ENCODE measurements around the gene FAM229A.

DNA sequence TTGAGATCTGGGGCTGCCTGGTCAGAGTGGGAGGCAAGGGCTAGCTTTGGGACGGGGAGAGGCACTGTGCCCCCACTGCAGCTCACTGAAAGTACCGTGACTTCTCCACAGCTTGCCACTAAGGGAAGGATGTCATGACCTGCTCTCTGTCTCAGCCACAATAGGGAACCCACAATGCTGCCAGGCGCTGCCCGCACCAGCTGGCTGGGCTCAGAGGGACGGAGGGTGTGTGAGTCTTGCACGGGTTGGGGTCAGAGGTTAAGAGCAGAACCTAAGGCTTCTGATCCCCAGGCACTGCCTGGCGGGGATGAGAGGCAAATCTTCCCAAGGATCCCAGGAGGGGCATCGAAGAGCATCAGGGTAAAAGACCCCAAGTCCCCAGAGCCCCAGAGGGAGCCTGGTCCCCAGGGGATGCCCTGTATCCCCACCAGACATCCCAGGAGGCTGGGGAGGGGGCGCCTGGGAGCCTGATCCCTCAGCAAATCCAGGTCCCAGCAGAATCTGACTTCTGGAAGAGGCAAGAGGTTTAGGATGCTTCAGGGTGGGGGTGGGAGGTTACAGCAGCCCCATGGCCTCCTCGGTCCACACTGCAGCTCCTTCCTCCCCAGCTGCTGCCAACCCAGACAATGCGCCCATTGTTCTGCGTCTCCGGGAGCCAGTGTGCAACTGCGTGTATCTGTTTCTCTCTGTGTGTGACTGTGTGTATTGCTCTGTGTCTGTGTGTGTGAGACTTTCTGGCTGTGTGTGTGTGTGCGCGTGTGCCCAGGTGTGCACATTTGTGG is 24.2 kb downstream of the FAM229A start:
- TF ChIP-seq, protein P1, sequence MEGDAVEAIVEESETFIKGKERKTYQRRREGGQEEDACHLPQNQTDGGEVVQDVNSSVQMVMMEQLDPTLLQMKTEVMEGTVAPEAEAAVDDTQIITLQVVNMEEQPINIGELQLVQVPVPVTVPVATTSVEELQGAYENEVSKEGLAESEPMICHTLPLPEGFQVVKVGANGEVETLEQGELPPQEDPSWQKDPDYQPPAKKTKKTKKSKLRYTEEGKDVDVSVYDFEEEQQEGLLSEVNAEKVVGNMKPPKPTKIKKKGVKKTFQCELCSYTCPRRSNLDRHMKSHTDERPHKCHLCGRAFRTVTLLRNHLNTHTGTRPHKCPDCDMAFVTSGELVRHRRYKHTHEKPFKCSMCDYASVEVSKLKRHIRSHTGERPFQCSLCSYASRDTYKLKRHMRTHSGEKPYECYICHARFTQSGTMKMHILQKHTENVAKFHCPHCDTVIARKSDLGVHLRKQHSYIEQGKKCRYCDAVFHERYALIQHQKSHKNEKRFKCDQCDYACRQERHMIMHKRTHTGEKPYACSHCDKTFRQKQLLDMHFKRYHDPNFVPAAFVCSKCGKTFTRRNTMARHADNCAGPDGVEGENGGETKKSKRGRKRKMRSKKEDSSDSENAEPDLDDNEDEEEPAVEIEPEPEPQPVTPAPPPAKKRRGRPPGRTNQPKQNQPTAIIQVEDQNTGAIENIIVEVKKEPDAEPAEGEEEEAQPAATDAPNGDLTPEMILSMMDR (IDR thresholded peaks at IDR 0.05) = no peak
- TF ChIP-seq ESRRA (CRISPR knock-in tag; IDR thresholded peaks at IDR 0.05; ENCODE audit: borderline replicate concordance) = no peak
- TF ChIP-seq GABPB1 (CRISPR knock-in tag; IDR thresholded peaks at IDR 0.05) = no peak
- TF ChIP-seq FOXK1 (CRISPR knock-in tag; IDR thresholded peaks at IDR 0.05) = no peak
- TF ChIP-seq IRF2 (CRISPR knock-in tag; IDR thresholded peaks at IDR 0.05; ENCODE audit: borderline replicate concordance, low read depth) = no peak
- TF ChIP-seq ZNF138 (CRISPR knock-in tag; conservative IDR thresholded peaks at IDR 0.05) = no peak
- TF ChIP-seq ZNF263 (CRISPR knock-in tag; IDR thresholded peaks at IDR 0.05; ENCODE audit: low read depth) = no peak
- TF ChIP-seq, protein P2, sequence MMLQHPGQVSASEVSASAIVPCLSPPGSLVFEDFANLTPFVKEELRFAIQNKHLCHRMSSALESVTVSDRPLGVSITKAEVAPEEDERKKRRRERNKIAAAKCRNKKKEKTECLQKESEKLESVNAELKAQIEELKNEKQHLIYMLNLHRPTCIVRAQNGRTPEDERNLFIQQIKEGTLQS (CRISPR knock-in tag; conservative IDR thresholded peaks at IDR 0.05) = no peak
- no peak for TF ChIP-seq MXD4 (CRISPR knock-in tag; IDR thresholded peaks at IDR 0.05; ENCODE audit: borderline replicate concordance)
- TF ChIP-seq, protein P3, sequence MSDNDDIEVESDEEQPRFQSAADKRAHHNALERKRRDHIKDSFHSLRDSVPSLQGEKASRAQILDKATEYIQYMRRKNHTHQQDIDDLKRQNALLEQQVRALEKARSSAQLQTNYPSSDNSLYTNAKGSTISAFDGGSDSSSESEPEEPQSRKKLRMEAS (CRISPR knock-in tag; IDR thresholded peaks at IDR 0.05) = no peak
- TF ChIP-seq, protein P4, sequence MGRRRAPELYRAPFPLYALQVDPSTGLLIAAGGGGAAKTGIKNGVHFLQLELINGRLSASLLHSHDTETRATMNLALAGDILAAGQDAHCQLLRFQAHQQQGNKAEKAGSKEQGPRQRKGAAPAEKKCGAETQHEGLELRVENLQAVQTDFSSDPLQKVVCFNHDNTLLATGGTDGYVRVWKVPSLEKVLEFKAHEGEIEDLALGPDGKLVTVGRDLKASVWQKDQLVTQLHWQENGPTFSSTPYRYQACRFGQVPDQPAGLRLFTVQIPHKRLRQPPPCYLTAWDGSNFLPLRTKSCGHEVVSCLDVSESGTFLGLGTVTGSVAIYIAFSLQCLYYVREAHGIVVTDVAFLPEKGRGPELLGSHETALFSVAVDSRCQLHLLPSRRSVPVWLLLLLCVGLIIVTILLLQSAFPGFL (CRISPR knock-in tag; IDR thresholded peaks at IDR 0.05; ENCODE audit: borderline replicate concordance) = no peak
- no peak for TF ChIP-seq CBFB (CRISPR knock-in tag; IDR thresholded peaks at IDR 0.05; ENCODE audit: low read depth)
- no peak for TF ChIP-seq JUN (CRISPR knock-in tag; IDR thresholded peaks at IDR 0.05)
